Epithelial cell of prostate (primary cell): ENCODE data around the gene PREX1.

Experiments
- DNase-seq: peaks from one replicate; pipeline ENCODE4 v3.0.0-alpha.2; 2011; ENCODE audit warnings: low read depth, low spot score
- H3K27ac ChIP-seq: fragments of 450-650 bp; 2 replicates; pipeline ENCODE4 v1.5.1; 2017; ENCODE audit warnings: mild to moderate bottlenecking

Gene PREX1

GRCh38 chr20:48708116-48708515 lies 119.7 kb downstream of the PREX1 start:
- no peak overlapping the region for H3K27ac ChIP-seq
- DNase-seq: no peak

- H3K27ac ChIP-seq: no peak overlapping the region
- DNase-seq: no peak
Measured at GRCh38 chr20:48706710-48707365, 121.0 kb downstream of the PREX1 start.

- no peak overlapping the region for H3K27ac ChIP-seq
- no peak for DNase-seq
Measured at GRCh38 chr20:48706116-48706656, 121.6 kb downstream of the PREX1 start.

GRCh38 chr20:48705240-48706115 lies 122.3 kb downstream of the PREX1 start:
- DNase-seq: no peak
- no peak overlapping the region for H3K27ac ChIP-seq

GRCh38 chr20:48704761-48705160 lies 123.0 kb downstream of the PREX1 start:
- no peak for DNase-seq
- no peak overlapping the region for H3K27ac ChIP-seq

- no peak overlapping the region for H3K27ac ChIP-seq
- no peak for DNase-seq
Measured at GRCh38 chr20:48703511-48704219, 124.1 kb downstream of the PREX1 start.

GRCh38 chr20:48703107-48703506 lies 124.7 kb downstream of the PREX1 start:
- DNase-seq: no peak
- H3K27ac ChIP-seq: no peak overlapping the region

GRCh38 chr20:48702455-48702913 lies 125.3 kb downstream of the PREX1 start:
- no peak for DNase-seq
- H3K27ac ChIP-seq: no peak overlapping the region

- no peak for DNase-seq
Measured at GRCh38 chr20:48701702-48702101, 126.1 kb downstream of the PREX1 start.

GRCh38 chr20:48698507-48699267 lies 129.1 kb downstream of the PREX1 start:
- DNase-seq: no peak
- H3K27ac ChIP-seq: no peak overlapping the region

More at GRCh38 chr20:48701702-48702101, 126.1 kb downstream of the PREX1 start:
- H3K27ac ChIP-seq: no peak overlapping the region

- H3K27ac ChIP-seq: no peak overlapping the region
- DNase-seq: peak; percentile 40
Measured at GRCh38 chr20:48697845-48698491, 129.8 kb downstream of the PREX1 start.

GRCh38 chr20:48696671-48697070 lies 131.1 kb downstream of the PREX1 start:
- no peak for DNase-seq
- H3K27ac ChIP-seq: no peak overlapping the region

- no peak overlapping the region for H3K27ac ChIP-seq
- no peak for DNase-seq
Measured at GRCh38 chr20:48695738-48696137, 132.1 kb downstream of the PREX1 start.

- DNase-seq: no peak
- no peak overlapping the region for H3K27ac ChIP-seq
Measured at GRCh38 chr20:48695255-48695654, 132.5 kb downstream of the PREX1 start.

- no peak overlapping the region for H3K27ac ChIP-seq
- DNase-seq: no peak
Measured at GRCh38 chr20:48694381-48694865, 133.4 kb downstream of the PREX1 start.

- no peak for DNase-seq
- H3K27ac ChIP-seq: no peak overlapping the region
Measured at GRCh38 chr20:48691523-48691922, 136.3 kb downstream of the PREX1 start.

- DNase-seq: no peak
- H3K27ac ChIP-seq: no peak overlapping the region
Measured at GRCh38 chr20:48690888-48691287, 136.9 kb downstream of the PREX1 start.

- no peak overlapping the region for H3K27ac ChIP-seq
- no peak for DNase-seq
Measured at GRCh38 chr20:48689874-48690571, 137.8 kb downstream of the PREX1 start.

- H3K27ac ChIP-seq: no peak overlapping the region
- DNase-seq: no peak
Measured at GRCh38 chr20:48689388-48689787, 138.4 kb downstream of the PREX1 start.
